ENCODE results near the gene CCDC197.

DNA sequence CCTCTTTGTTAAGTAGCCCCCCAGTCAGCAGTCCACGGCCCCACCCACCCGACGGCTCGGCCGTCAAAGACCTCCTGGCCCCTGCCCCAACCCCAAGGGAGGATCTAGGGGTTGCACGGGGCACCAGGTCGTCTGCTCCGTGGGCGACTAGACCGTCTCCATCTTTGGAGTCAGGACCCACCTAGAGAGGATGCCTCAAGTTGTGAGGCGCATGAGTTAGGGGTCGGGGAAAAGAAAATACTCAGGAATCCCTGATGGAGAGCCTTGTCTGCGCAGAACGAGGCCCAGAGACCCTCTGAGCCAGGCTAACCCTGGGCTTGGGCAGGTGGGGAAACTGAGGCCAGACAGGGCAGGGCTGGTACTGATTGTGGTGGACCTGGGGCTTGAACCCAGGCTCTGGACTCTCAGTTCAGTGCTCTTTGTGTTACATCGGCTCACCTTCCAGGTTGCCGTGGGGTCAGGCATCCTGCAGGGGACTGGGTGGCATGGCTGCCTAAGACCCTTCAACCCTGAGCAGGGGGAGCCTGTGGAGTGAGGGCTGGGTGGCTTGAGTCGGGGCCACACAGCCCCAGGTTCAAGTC, 29.9 kb downstream of the CCDC197 start:
- TF ChIP-seq POLR2AphosphoS5 (IDR thresholded peaks at IDR 0.05): no peak
- TF ChIP-seq, protein P1, sequence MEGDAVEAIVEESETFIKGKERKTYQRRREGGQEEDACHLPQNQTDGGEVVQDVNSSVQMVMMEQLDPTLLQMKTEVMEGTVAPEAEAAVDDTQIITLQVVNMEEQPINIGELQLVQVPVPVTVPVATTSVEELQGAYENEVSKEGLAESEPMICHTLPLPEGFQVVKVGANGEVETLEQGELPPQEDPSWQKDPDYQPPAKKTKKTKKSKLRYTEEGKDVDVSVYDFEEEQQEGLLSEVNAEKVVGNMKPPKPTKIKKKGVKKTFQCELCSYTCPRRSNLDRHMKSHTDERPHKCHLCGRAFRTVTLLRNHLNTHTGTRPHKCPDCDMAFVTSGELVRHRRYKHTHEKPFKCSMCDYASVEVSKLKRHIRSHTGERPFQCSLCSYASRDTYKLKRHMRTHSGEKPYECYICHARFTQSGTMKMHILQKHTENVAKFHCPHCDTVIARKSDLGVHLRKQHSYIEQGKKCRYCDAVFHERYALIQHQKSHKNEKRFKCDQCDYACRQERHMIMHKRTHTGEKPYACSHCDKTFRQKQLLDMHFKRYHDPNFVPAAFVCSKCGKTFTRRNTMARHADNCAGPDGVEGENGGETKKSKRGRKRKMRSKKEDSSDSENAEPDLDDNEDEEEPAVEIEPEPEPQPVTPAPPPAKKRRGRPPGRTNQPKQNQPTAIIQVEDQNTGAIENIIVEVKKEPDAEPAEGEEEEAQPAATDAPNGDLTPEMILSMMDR (IDR thresholded peaks at IDR 0.05): no peak
- TF ChIP-seq POLR2A (IDR thresholded peaks at IDR 0.05): no peak
- no peak for TF ChIP-seq EP300 (IDR thresholded peaks at IDR 0.05)

Measured in sigmoid colon (tissue), 4 donors.